K562 (cell line): Measurements from ENCODE around the gene HELZ. TPM values are rescaled to one million over a fixed set of nuclear protein-coding genes. Genes with fewer than 3 reads are reported as not detected.

Experiments
- ARID2 ChIP-seq: fragments of 450-650 bp; IDR thresholded peaks from 2 replicates; pipeline ENCODE4 v1.6.1; 2017; ENCODE audit warnings: antibody characterized with exemption, mild to moderate bottlenecking
- BRF1 ChIP-seq: IDR thresholded peaks from 3 replicates; pipeline ENCODE4 v1.6.1; 2011; ENCODE audit warnings: borderline replicate concordance, mild to moderate bottlenecking; ENCODE audit not compliant: insufficient read length; ENCODE audit errors: extremely low read depth
- CC2D1A ChIP-seq: fragments of 450-650 bp; IDR thresholded peaks from 2 replicates; pipeline ENCODE4 v1.6.1; 2017; ENCODE audit warnings: mild to moderate bottlenecking
- DPF2 ChIP-seq: fragments of 450-650 bp; IDR thresholded peaks from 2 replicates; pipeline ENCODE4 v1.6.1; 2016
- E2F8 ChIP-seq: fragments of 450-650 bp; IDR thresholded peaks from 2 replicates; pipeline ENCODE4 v1.7.1; 2018; ENCODE audit warnings: mild to moderate bottlenecking, low read depth; ENCODE audit not compliant: partially characterized antibody
- NBN ChIP-seq: fragments of 450-650 bp; IDR thresholded peaks from 2 replicates; pipeline ENCODE4 v1.6.1; 2016; ENCODE audit warnings: low read depth, mild to moderate bottlenecking
- NFIC ChIP-seq: fragments of 450-650 bp; IDR thresholded peaks from 2 replicates; pipeline ENCODE4 v1.6.1; 2017; ENCODE audit warnings: mild to moderate bottlenecking, inconsistent platforms
- NFYB ChIP-seq: IDR thresholded peaks from 2 replicates; pipeline ENCODE4 v1.6.1; 2011; ENCODE audit warnings: mild to moderate bottlenecking, moderate library complexity; ENCODE audit not compliant: insufficient read length; ENCODE audit errors: extremely low read depth
- PRPF4 ChIP-seq: fragments of 200-400 bp; formaldehyde crosslinking; IDR thresholded peaks from one replicate; pipeline ENCODE4 v1.6.1; 2017; ENCODE audit warnings: low read length, low read depth, mild to moderate bottlenecking; ENCODE audit not compliant: insufficient read depth, poor library complexity, severe bottlenecking
- TFAP4 ChIP-seq: sonication (generic); formaldehyde crosslinking; IDR thresholded peaks from 2 replicates; pipeline ENCODE4 v1.8.0; 2022; ENCODE audit warnings: missing genetic modification reagents, mild to moderate bottlenecking, moderate library complexity, borderline replicate concordance
- polyA plus RNA-seq, 8 experiments: library from polyadenylated mRNA; depleted of rRNA in 4 of 8; stranded (reverse) in 5 of 8; unstranded in 3 of 8; fragments of >200 nt; fragmentation: Nextera tagmentation in 2 of 8; fragmentation: Illumina TruSeq in 1 of 8; extraction: Ambion mirVana in 2 of 8; extraction: Trizol in 1 of 8; gene quantifications; 2 replicates each; pipeline versions ENCODE4 v1.2.1 to v1.2.3, GENCODE V29; 2011 to 2014; ENCODE audit warnings: inconsistent platforms in 1 of 8, missing spikeins in 1 of 8
- total RNA-seq, 7 experiments: library from RNA; depleted of rRNA in 6 of 7; stranded (reverse); fragments of >200 nt in 6 of 7; fragmentation: Illumina TruSeq in 2 of 7; extraction: Trizol in 2 of 7; gene quantifications; 2 replicates each; pipeline versions ENCODE4 v1.2.1 to v1.2.3, GENCODE V29; 2011 to 2021; ENCODE audit warnings: low replicate concordance in 1 of 7
- TF ChIP-seq, protein P1 (sequence below): fragments of 450-650 bp; IDR thresholded peaks from 2 replicates; pipeline ENCODE4 v1.6.1; 2016; ENCODE audit warnings: mild to moderate bottlenecking, moderate library complexity

The HELZ gene
- total and polyA plus RNA-seq, 9 of the 15 experiments (the other 6 are each of a cell fraction or from before 2014, with no cell fraction given), result 5.2 to 39.8 (median 17.3) TPM

DNA sequence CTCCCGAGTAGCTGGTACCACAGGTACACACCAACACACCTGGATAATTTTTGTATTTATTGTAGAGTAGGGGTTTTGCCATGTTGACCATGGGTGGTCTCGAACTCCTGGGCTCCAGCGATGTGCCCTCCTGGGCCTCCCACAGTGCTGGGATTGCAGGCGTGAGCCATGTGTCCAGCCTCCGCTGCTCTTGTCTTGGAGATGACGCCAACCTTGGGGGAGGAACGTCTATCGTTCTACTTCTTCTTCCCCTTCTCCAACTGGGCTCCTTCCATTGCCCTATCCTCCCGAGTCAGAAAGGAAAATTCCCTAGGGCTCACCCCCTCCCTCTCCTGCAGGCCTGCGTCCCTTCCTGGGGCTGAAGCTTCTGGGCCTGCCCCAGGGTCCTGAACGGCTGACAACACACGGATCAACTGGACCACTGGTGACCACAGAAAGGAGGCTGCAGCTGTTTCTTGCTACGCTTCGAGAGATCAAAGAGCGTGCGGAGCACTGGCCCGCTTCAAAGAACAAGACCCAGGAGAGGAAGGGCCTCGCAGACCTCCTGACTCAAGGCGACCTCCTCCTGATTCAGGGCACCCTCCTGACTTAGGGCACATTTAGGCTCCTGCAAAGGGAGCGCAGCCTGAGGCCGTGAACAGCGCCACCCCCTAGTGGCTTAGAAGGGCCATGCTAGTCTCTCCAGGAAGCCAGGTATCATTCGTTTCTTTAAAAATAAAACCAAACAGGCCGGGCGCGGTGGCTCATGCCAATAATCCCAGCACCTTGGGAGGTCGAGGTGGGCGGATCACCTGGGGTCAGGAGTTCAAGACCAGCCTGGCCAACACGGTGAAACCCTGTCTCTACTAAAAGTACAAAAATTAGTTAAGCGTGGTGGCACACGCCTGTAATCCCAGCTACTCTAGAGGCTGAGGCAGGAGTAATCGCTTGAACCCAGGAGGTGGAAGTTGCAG lies 48.5 kb upstream of the HELZ start (continued):
- no peak for TF ChIP-seq PRPF4
- TF ChIP-seq NFYB, result no peak
- peak; percentile 75 for TF ChIP-seq CC2D1A
- peak; percentile 58; the same call in 1 of the 2 replicates for TF ChIP-seq ARID2
- TF ChIP-seq DPF2, result no peak
- TF ChIP-seq, protein P1, sequence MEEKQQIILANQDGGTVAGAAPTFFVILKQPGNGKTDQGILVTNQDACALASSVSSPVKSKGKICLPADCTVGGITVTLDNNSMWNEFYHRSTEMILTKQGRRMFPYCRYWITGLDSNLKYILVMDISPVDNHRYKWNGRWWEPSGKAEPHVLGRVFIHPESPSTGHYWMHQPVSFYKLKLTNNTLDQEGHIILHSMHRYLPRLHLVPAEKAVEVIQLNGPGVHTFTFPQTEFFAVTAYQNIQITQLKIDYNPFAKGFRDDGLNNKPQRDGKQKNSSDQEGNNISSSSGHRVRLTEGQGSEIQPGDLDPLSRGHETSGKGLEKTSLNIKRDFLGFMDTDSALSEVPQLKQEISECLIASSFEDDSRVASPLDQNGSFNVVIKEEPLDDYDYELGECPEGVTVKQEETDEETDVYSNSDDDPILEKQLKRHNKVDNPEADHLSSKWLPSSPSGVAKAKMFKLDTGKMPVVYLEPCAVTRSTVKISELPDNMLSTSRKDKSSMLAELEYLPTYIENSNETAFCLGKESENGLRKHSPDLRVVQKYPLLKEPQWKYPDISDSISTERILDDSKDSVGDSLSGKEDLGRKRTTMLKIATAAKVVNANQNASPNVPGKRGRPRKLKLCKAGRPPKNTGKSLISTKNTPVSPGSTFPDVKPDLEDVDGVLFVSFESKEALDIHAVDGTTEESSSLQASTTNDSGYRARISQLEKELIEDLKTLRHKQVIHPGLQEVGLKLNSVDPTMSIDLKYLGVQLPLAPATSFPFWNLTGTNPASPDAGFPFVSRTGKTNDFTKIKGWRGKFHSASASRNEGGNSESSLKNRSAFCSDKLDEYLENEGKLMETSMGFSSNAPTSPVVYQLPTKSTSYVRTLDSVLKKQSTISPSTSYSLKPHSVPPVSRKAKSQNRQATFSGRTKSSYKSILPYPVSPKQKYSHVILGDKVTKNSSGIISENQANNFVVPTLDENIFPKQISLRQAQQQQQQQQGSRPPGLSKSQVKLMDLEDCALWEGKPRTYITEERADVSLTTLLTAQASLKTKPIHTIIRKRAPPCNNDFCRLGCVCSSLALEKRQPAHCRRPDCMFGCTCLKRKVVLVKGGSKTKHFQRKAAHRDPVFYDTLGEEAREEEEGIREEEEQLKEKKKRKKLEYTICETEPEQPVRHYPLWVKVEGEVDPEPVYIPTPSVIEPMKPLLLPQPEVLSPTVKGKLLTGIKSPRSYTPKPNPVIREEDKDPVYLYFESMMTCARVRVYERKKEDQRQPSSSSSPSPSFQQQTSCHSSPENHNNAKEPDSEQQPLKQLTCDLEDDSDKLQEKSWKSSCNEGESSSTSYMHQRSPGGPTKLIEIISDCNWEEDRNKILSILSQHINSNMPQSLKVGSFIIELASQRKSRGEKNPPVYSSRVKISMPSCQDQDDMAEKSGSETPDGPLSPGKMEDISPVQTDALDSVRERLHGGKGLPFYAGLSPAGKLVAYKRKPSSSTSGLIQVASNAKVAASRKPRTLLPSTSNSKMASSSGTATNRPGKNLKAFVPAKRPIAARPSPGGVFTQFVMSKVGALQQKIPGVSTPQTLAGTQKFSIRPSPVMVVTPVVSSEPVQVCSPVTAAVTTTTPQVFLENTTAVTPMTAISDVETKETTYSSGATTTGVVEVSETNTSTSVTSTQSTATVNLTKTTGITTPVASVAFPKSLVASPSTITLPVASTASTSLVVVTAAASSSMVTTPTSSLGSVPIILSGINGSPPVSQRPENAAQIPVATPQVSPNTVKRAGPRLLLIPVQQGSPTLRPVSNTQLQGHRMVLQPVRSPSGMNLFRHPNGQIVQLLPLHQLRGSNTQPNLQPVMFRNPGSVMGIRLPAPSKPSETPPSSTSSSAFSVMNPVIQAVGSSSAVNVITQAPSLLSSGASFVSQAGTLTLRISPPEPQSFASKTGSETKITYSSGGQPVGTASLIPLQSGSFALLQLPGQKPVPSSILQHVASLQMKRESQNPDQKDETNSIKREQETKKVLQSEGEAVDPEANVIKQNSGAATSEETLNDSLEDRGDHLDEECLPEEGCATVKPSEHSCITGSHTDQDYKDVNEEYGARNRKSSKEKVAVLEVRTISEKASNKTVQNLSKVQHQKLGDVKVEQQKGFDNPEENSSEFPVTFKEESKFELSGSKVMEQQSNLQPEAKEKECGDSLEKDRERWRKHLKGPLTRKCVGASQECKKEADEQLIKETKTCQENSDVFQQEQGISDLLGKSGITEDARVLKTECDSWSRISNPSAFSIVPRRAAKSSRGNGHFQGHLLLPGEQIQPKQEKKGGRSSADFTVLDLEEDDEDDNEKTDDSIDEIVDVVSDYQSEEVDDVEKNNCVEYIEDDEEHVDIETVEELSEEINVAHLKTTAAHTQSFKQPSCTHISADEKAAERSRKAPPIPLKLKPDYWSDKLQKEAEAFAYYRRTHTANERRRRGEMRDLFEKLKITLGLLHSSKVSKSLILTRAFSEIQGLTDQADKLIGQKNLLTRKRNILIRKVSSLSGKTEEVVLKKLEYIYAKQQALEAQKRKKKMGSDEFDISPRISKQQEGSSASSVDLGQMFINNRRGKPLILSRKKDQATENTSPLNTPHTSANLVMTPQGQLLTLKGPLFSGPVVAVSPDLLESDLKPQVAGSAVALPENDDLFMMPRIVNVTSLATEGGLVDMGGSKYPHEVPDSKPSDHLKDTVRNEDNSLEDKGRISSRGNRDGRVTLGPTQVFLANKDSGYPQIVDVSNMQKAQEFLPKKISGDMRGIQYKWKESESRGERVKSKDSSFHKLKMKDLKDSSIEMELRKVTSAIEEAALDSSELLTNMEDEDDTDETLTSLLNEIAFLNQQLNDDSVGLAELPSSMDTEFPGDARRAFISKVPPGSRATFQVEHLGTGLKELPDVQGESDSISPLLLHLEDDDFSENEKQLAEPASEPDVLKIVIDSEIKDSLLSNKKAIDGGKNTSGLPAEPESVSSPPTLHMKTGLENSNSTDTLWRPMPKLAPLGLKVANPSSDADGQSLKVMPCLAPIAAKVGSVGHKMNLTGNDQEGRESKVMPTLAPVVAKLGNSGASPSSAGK, result 0 out of 2 replicates have a peak, but pooled peaks have one; percentile 21
- TF ChIP-seq BRF1, result no peak
- TF ChIP-seq NFIC, result 0 out of 2 replicates have a peak, but pooled peaks have one; percentile 8
- TF ChIP-seq TFAP4 (CRISPR knock-in tag), result peak; percentile 19; the same call in 1 of the 2 replicates
- 0 out of 2 replicates have a peak, but pooled peaks have one; percentile 38 for TF ChIP-seq NBN
- peak; percentile 31 for TF ChIP-seq E2F8
